Ascending aorta (tissue), 2 donors: ENCODE results near the gene ATXN1. TPM values are rescaled to one million over a fixed set of nuclear protein-coding genes. Genes with fewer than 3 reads are reported as not detected.

Experiments
- DNase-seq, 2 donors: peaks; one replicate each; pipeline ENCODE4 v3.0.0-alpha.2; 2019; ENCODE audit warnings: low spot score in 2 of 2
- H3K27ac ChIP-seq, 2 donors: fragments of 200-600 bp; sonication (generic); one replicate each; pipeline ENCODE4 v1.5.1; 2016 to 2017; ENCODE audit warnings: mild to moderate bottlenecking in 1 of 2
- H3K27me3 ChIP-seq: fragments of 200-600 bp; sonication (generic); one replicate; pipeline ENCODE4 v1.5.1; 2017
- H3K36me3 ChIP-seq, 2 donors: fragments of 200-600 bp; sonication (generic); one replicate each; pipeline ENCODE4 v1.5.1; 2016
- H3K4me1 ChIP-seq, 2 donors: fragments of 200-600 bp; sonication (generic); one replicate each; pipeline ENCODE4 v1.5.1; 2016 to 2017; ENCODE audit warnings: mild to moderate bottlenecking in 1 of 2
- H3K4me3 ChIP-seq, 2 donors: fragments of 200-600 bp; sonication (generic); one replicate each; pipeline ENCODE4 v1.5.1; 2016 to 2017; ENCODE audit warnings: mild to moderate bottlenecking in 1 of 2
- H3K9me3 ChIP-seq, 2 donors: fragments of 200-600 bp; sonication (generic); one replicate each; pipeline ENCODE4 v1.5.1; 2016
- CTCF ChIP-seq, 3 experiments: fragments of 200-600 bp in 2 of 3; fragments of 450-650 bp in 1 of 3; sonication (generic) in 2 of 3; IDR thresholded peaks; one replicate each; pipeline ENCODE4 v1.5.1; 2016 to 2019; ENCODE audit warnings: antibody characterized with exemption in 3 of 3, mild to moderate bottlenecking in 1 of 3, moderate library complexity in 1 of 3
- intact Hi-C: fragments of 100-400 bp; cut with DNase I; formaldehyde crosslinking; loops from one replicate; pipeline ENCODE4 v1.15.1; 2023
- total RNA-seq: library from RNA; depleted of rRNA; stranded (reverse); fragments of >200 nt; gene quantifications from one replicate; pipeline ENCODE4 v1.1.0, GENCODE V29; 2016

ATXN1 gene
- total RNA-seq, 1 donor from 2014 or later, result 68.3 TPM

GRCh38 chr6:16762550-16763477 is 1.6 kb upstream of the ATXN1 start:
- TF ChIP-seq CTCF (IDR thresholded peaks at IDR 0.05), result peak; percentile 72 to 80 (median 76)
- intact Hi-C loops, result loop anchor here (2.0 to 10.0 kb wide), 7 partner anchors 38 to 628 kb away; no protein-coding TSS in a partner anchor
- Histone ChIP-seq H3K36me3 (no peaks in the 10 kb centered on the region), H3K27me3 (no peaks in the 10 kb centered on the region), H3K9me3 (no peaks in the 10 kb centered on the region), H3K4me1 (peaks cover 7 to 21% of the 10 kb centered on the region in 2 donors), H3K27ac (peak overlapping the region; percentile 96 to 98), H3K4me3 (peak overlapping the region; percentile 96)
- DNase-seq, result peak in 1 of 2 donors; percentile 77

- no peak for DNase-seq
- H3K9me3 ChIP-seq, result no peaks in the 10 kb centered on the region
- H3K27me3 ChIP-seq, result no peaks in the 10 kb centered on the region
- TF ChIP-seq CTCF (IDR thresholded peaks at IDR 0.05), result no peak
- peak overlapping the region; percentile 96 for H3K4me3 ChIP-seq
- H3K27ac ChIP-seq, result peak overlapping the region; percentile 96 to 98
- intact Hi-C loops, result loop anchor here (2.0 to 10.0 kb wide), 7 partner anchors 37 to 627 kb away; no protein-coding TSS in a partner anchor
- H3K36me3 ChIP-seq, result no peaks in the 10 kb centered on the region
- H3K4me1 ChIP-seq, result peaks cover 7 to 26% of the 10 kb centered on the region in 2 donors
Measured at GRCh38 chr6:16762268-16762549, 949 bp upstream of the ATXN1 start.

- H3K27me3 ChIP-seq, result no peaks in the 10 kb centered on the region
- peak overlapping the region; percentile 96 for H3K4me3 ChIP-seq
- intact Hi-C loops, result loop anchor here (2.0 to 10.0 kb wide), 7 partner anchors 37 to 627 kb away; no protein-coding TSS in a partner anchor
- H3K36me3 ChIP-seq, result no peaks in the 10 kb centered on the region
- peak overlapping the region; percentile 96 to 98 for H3K27ac ChIP-seq
- TF ChIP-seq CTCF (IDR thresholded peaks at IDR 0.05), result peak in 2 of 3 experiments; percentile 17 to 54
- H3K9me3 ChIP-seq, result no peaks in the 10 kb centered on the region
- DNase-seq, result peak; percentile 76 to 95
- peaks cover 7 to 31% of the 10 kb centered on the region in 2 donors for H3K4me1 ChIP-seq
Measured at GRCh38 chr6:16761471-16762267, 409 bp upstream of the ATXN1 start.

- H3K27me3 ChIP-seq, result no peaks in the 10 kb centered on the region
- DNase-seq, result peak; percentile 68 to 94
- TF ChIP-seq CTCF (IDR thresholded peaks at IDR 0.05), result peak in 2 of 3 experiments; percentile 10 to 29
- H3K4me1 ChIP-seq, result peaks cover 7 to 38% of the 10 kb centered on the region in 2 donors
- peak overlapping the region; percentile 96 for H3K4me3 ChIP-seq
- H3K27ac ChIP-seq, result peak overlapping the region; percentile 96 to 98
- intact Hi-C loops, result loop anchor here (5.0 to 10.0 kb wide), 5 partner anchors 198 to 625 kb away; no protein-coding TSS in a partner anchor
- no peaks in the 10 kb centered on the region for H3K9me3 ChIP-seq
- H3K36me3 ChIP-seq, result no peaks in the 10 kb centered on the region
Measured at GRCh38 chr6:16759646-16760515, 1.4 kb downstream of the ATXN1 start.

GRCh38 chr6:16759181-16759645 is 2.0 kb downstream of the ATXN1 start:
- Histone ChIP-seq H3K4me1 (peaks cover 7 to 34% of the 10 kb centered on the region in 2 donors), H3K4me3 (peak overlapping the region; percentile 96), H3K9me3 (no peaks in the 10 kb centered on the region), H3K27me3 (no peaks in the 10 kb centered on the region), H3K36me3 (no peaks in the 10 kb centered on the region), H3K27ac (peak overlapping the region; percentile 96 to 98)
- no peak for TF ChIP-seq CTCF (IDR thresholded peaks at IDR 0.05)
- intact Hi-C loops, result no loop called here
- DNase-seq, result no peak
